MM.1S (cell line): ENCODE data around the gene C3orf33.

ENCODE experiments used
- DNase-seq: peaks from one replicate; pipeline ENCODE4 v3.0.0-alpha.2; 2015
- H2AFZ ChIP-seq: fragments of 300-600 bp; sonication (generic); 2 replicates; pipeline ENCODE4 v1.6.0; 2016; ENCODE audit warnings: antibody characterized with exemption, low read length
- H3F3A ChIP-seq: fragments of 300-600 bp; sonication (generic); 2 replicates; pipeline ENCODE4 v1.6.1; 2016; ENCODE audit warnings: mild to moderate bottlenecking, antibody characterized with exemption, low read length, moderate library complexity, mixed read lengths; ENCODE audit not compliant: insufficient read depth
- H3K27ac ChIP-seq: fragments of 300-600 bp; sonication (generic); 2 replicates; pipeline ENCODE4 v1.5.1; 2016; ENCODE audit warnings: mild to moderate bottlenecking, low read length
- H3K27me3 ChIP-seq: fragments of 300-600 bp; sonication (generic); replicated peaks from 2 replicates; pipeline ENCODE4 v1.6.0; 2016; ENCODE audit warnings: low read length; ENCODE audit not compliant: insufficient read depth
- H3K36me3 ChIP-seq: fragments of 300-600 bp; sonication (generic); replicated peaks from 2 replicates; pipeline ENCODE4 v1.6.1; 2016; ENCODE audit warnings: mild to moderate bottlenecking, low read length, mixed read lengths; ENCODE audit not compliant: insufficient read depth
- H3K4me1 ChIP-seq: fragments of 300-600 bp; sonication (generic); 2 replicates; pipeline ENCODE4 v1.6.1; 2016; ENCODE audit warnings: low read length, mixed read lengths
- H3K4me2 ChIP-seq: fragments of 300-600 bp; sonication (generic); 2 replicates; pipeline ENCODE4 v1.6.0; 2016; ENCODE audit warnings: low read depth, low read length
- H3K4me3 ChIP-seq: fragments of 300-600 bp; sonication (generic); 2 replicates; pipeline ENCODE4 v1.5.1; 2016; ENCODE audit warnings: low read length, mixed read lengths
- H3K79me2 ChIP-seq: fragments of 300-600 bp; sonication (generic); 2 replicates; pipeline ENCODE4 v1.6.1; 2016; ENCODE audit warnings: mixed run types, low read length, mixed read lengths
- H3K9ac ChIP-seq: fragments of 300-600 bp; sonication (generic); 2 replicates; pipeline ENCODE4 v1.6.1; 2016; ENCODE audit warnings: low read length, mixed read lengths
- H3K9me2 ChIP-seq: fragments of 300-600 bp; sonication (generic); replicated peaks from 2 replicates; pipeline ENCODE4 v1.6.1; 2016; ENCODE audit warnings: mild to moderate bottlenecking, low read length, mixed read lengths; ENCODE audit not compliant: insufficient read depth
- H3K9me3 ChIP-seq: fragments of 300-600 bp; sonication (generic); replicated peaks from 2 replicates; pipeline ENCODE4 v1.6.1; 2016; ENCODE audit warnings: mild to moderate bottlenecking, low read length, mixed read lengths; ENCODE audit not compliant: insufficient read depth
- H4K20me1 ChIP-seq: fragments of 300-600 bp; sonication (generic); 2 replicates; pipeline ENCODE4 v1.6.1; 2016; ENCODE audit warnings: mild to moderate bottlenecking, low read length, moderate library complexity, mixed read lengths; ENCODE audit not compliant: insufficient read depth
- EZH2 ChIP-seq: fragments of 300-600 bp; sonication (generic); optimal IDR thresholded peaks from 2 replicates; pipeline ENCODE3; 2017; ENCODE audit warnings: low read depth, mild to moderate bottlenecking, antibody characterized with exemption, low read length, mixed read lengths
- EZH2phosphoT487 ChIP-seq: fragments of 300-600 bp; sonication (generic); IDR thresholded peaks from 2 replicates; pipeline ENCODE4 v1.6.1; 2018; ENCODE audit warnings: antibody characterized with exemption, low read length
- TF ChIP-seq, protein P1 (sequence below): fragments of 300-600 bp; sonication (generic); IDR thresholded peaks from 2 replicates; pipeline ENCODE4 v1.5.1; 2016; ENCODE audit warnings: antibody characterized with exemption, low read length, mixed read lengths

C3orf33 gene

GRCh38 chr3:155730843-155731242 is 75.2 kb downstream of the C3orf33 start:
- no peak overlapping the region for H3K4me2 ChIP-seq
- H4K20me1 ChIP-seq, result no peaks in the 10 kb centered on the region
- no peak overlapping the region for H3K27ac ChIP-seq
- no peaks in the 10 kb centered on the region for H3K36me3 ChIP-seq
- no peaks in the 10 kb centered on the region for H3K27me3 ChIP-seq
- H3K9me3 ChIP-seq, result no peaks in the 10 kb centered on the region
- H3K79me2 ChIP-seq, result no peaks in the 10 kb centered on the region
- no peaks in the 10 kb centered on the region for H3F3A ChIP-seq
- H3K9ac ChIP-seq, result no peak overlapping the region
- no peaks in the 10 kb centered on the region for H3K4me1 ChIP-seq
- no peak for DNase-seq
- H3K9me2 ChIP-seq, result no peaks in the 10 kb centered on the region
- no peak for TF ChIP-seq EZH2
- no peak for TF ChIP-seq EZH2phosphoT487
- TF ChIP-seq, protein P1, sequence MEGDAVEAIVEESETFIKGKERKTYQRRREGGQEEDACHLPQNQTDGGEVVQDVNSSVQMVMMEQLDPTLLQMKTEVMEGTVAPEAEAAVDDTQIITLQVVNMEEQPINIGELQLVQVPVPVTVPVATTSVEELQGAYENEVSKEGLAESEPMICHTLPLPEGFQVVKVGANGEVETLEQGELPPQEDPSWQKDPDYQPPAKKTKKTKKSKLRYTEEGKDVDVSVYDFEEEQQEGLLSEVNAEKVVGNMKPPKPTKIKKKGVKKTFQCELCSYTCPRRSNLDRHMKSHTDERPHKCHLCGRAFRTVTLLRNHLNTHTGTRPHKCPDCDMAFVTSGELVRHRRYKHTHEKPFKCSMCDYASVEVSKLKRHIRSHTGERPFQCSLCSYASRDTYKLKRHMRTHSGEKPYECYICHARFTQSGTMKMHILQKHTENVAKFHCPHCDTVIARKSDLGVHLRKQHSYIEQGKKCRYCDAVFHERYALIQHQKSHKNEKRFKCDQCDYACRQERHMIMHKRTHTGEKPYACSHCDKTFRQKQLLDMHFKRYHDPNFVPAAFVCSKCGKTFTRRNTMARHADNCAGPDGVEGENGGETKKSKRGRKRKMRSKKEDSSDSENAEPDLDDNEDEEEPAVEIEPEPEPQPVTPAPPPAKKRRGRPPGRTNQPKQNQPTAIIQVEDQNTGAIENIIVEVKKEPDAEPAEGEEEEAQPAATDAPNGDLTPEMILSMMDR, result no peak
- no peak overlapping the region for H3K4me3 ChIP-seq
- no peak overlapping the region for H2AFZ ChIP-seq

GRCh38 chr3:155727836-155728235 is 78.2 kb downstream of the C3orf33 start:
- H2AFZ ChIP-seq, result no peak overlapping the region
- no peaks in the 10 kb centered on the region for H3K79me2 ChIP-seq
- H3K9ac ChIP-seq, result no peak overlapping the region
- no peak for TF ChIP-seq EZH2
- TF ChIP-seq, protein P1, result no peak
- TF ChIP-seq EZH2phosphoT487, result no peak
- H3K36me3 ChIP-seq, result no peaks in the 10 kb centered on the region
- H3K4me3 ChIP-seq, result no peak overlapping the region
- H4K20me1 ChIP-seq, result no peaks in the 10 kb centered on the region
- no peak for DNase-seq
- no peaks in the 10 kb centered on the region for H3K4me1 ChIP-seq
- H3F3A ChIP-seq, result no peaks in the 10 kb centered on the region
- no peaks in the 10 kb centered on the region for H3K9me2 ChIP-seq
- H3K9me3 ChIP-seq, result no peaks in the 10 kb centered on the region
- no peak overlapping the region for H3K27ac ChIP-seq
- no peaks in the 10 kb centered on the region for H3K27me3 ChIP-seq
- no peak overlapping the region for H3K4me2 ChIP-seq

DNA sequence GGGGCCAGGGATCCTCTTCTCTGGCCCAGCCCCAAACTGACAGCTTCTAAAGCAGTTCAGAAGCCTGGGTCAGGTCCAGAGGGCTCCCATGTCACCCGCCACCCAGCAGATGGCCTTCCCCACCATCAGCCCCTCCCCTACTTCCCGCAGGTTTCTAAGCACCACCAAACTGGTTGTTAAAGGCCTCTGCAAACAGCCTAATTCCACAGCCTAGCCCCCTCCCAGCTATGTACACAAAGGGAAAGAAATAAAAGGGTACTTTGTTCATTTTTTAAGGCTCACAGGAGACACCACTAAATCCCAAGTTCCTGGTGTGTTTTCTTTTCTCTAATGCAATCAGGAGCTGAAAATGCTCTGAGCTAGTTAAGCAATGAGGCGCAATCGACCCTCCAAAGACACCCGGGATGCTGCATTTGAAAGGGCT is 91.8 kb downstream of the C3orf33 start:
- Histone ChIP-seq H3K4me3 (no peak overlapping the region), H3F3A (no peaks in the 10 kb centered on the region), H2AFZ (no peak overlapping the region), H3K27ac (no peak overlapping the region), H3K36me3 (no peaks in the 10 kb centered on the region), H4K20me1 (no peaks in the 10 kb centered on the region), H3K4me1 (no peaks in the 10 kb centered on the region), H3K9ac (no peak overlapping the region), H3K9me2 (no peaks in the 10 kb centered on the region), H3K27me3 (no peaks in the 10 kb centered on the region), H3K79me2 (no peaks in the 10 kb centered on the region), H3K4me2 (no peak overlapping the region), H3K9me3 (no peaks in the 10 kb centered on the region)
- no peak for TF ChIP-seq EZH2phosphoT487
- TF ChIP-seq EZH2, result no peak
- TF ChIP-seq, protein P1, result no peak
- DNase-seq, result no peak
